ENCODE data around the gene GPR18.

- TF ChIP-seq CTCF (IDR thresholded peaks at IDR 0.05; ENCODE audit: insufficient read depth, low read length) (no peak), POLR2AphosphoS5 (IDR thresholded peaks at IDR 0.05; ENCODE audit: low read depth) (no peak)
Observed at GRCh38 chr13:99299256-99299919, 41.2 kb upstream of the GPR18 start.
